ENCODE measurements around the gene DAZL.

DAZL gene

DNA sequence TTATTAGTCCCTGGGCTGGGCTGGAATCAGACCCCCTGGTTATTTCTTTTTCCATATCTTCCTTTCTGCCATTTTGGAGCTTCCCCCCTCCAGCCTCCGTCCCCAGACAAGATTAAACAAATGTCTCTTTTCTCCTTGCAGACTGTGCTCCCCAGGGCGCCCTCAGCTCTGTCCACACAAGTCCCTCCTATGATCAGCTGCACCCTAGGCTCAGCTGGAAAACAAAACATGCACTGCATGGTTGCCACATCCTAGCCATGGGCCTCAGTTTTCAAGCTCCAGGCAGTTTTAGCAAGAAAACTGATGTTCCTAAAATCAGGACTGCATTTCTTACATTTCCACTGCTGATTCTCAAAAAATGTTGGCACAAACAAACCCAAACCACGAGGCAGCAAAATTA is 68.2 kb downstream of the DAZL start:
- WGBS = 82% methylated on average over 3 of the region's 3 CpGs
- no peak overlapping the region for H3K9ac ChIP-seq (ENCODE audit: low read depth, low read length)
- H3K27me3 ChIP-seq (ENCODE audit: insufficient read depth, low read length) = no peaks in the 10 kb centered on the region

More for the DNA sequence above, 68.2 kb downstream of the DAZL start:
- no peak overlapping the region for H3K27ac ChIP-seq (ENCODE audit: low read depth, low read length)
- H3K9me3 ChIP-seq (ENCODE audit: insufficient read depth, low read depth, low read length) = no peaks in the 10 kb centered on the region
- no peaks in the 10 kb centered on the region for H3K36me3 ChIP-seq (ENCODE audit: insufficient read depth, low read length)
- H3K4me3 ChIP-seq (ENCODE audit: low read length) = no peak overlapping the region
- peaks cover 28% of the 10 kb centered on the region for H3K4me1 ChIP-seq (ENCODE audit: insufficient read depth, low read length)

Measured in HUES64 (cell line).